ENCODE measurements around the gene PPP6R2. TPM values are rescaled to one million over a fixed set of nuclear protein-coding genes. Genes with fewer than 3 reads are reported as not detected.

PPP6R2 gene
- total and polyA plus RNA-seq, 2 of the 8 experiments (the other 6 are each of a cell fraction or from before 2014, with no cell fraction given): 25.0 to 32.2 TPM

- Histone ChIP-seq H3K9ac (replicated peaks in 1 of 4; ENCODE audit: extremely low read depth in 1 of 4, low read depth in 3 of 4, low read length in 3 of 4) (no peak overlapping the region), H3K23me2 (ENCODE audit: low read depth, low read length) (no peaks in the 10 kb centered on the region), H3K79me2 (ENCODE audit: control insufficient read depth in 1 of 2, insufficient read depth in 2 of 2, low read length in 2 of 2) (no peaks in the 10 kb centered on the region), H2BK12ac (ENCODE audit: low read depth, low read length) (no peak overlapping the region), H3K27me3 (replicated peaks in 1 of 4; ENCODE audit: control insufficient read depth in 3 of 4, extremely low read depth in 1 of 4, insufficient read depth in 3 of 4, low read length in 3 of 4) (no peaks in the 10 kb centered on the region; a peak in 1 of 7 replicates), H4K8ac (ENCODE audit: extremely low read depth, insufficient read depth, low read length) (no peak overlapping the region), H2BK15ac (ENCODE audit: low read length) (no peak overlapping the region), H2AK5ac (ENCODE audit: low read depth, low read length) (no peak overlapping the region), H3K4me2 (ENCODE audit: insufficient read depth in 1 of 2, low read depth in 2 of 2, low read length in 2 of 2) (no peak overlapping the region), H4K91ac (replicated peaks; ENCODE audit: insufficient read length, low read length) (no peak overlapping the region), H2BK20ac (ENCODE audit: low read length) (no peak overlapping the region), H3K4me3 (ENCODE audit: extremely low read depth in 1 of 4, insufficient read depth in 2 of 4, low read depth in 3 of 4, low read length in 4 of 4) (no peak overlapping the region), H3K79me1 (ENCODE audit: low read depth, low read length) (no peaks in the 10 kb centered on the region), H4K5ac (ENCODE audit: insufficient read length, low read depth, low read length) (no peak overlapping the region), H3K56ac (replicated peaks; ENCODE audit: insufficient read length, low read depth, low read length) (no peak overlapping the region), H3K36me3 (ENCODE audit: control insufficient read depth in 2 of 4, insufficient read depth in 4 of 4, low read length in 3 of 4) (peaks cover 12 to 77% (median 42%) of the 10 kb centered on the region in 4 experiments), H3K23ac (ENCODE audit: insufficient read length) (no peak overlapping the region), H3K14ac (ENCODE audit: insufficient read length) (no peak overlapping the region), H3K9me3 (ENCODE audit: insufficient read depth in 2 of 2, low read depth in 1 of 2, low read length in 1 of 2) (no peaks in the 10 kb centered on the region), H3K18ac (ENCODE audit: extremely low read depth, low read length) (no peak overlapping the region), H3K4ac (replicated peaks; ENCODE audit: insufficient read length, low read depth, low read length) (no peak overlapping the region), H2BK120ac (replicated peaks; ENCODE audit: low read depth, low read length) (no peak overlapping the region), H3K27ac (ENCODE audit: low read depth, low read length) (no peak overlapping the region), H3K4me1 (replicated peaks in 1 of 4; ENCODE audit: control insufficient read depth in 3 of 4, insufficient read depth in 4 of 4, low read length in 3 of 4) (no peaks in the 10 kb centered on the region), H2BK5ac (ENCODE audit: low read depth, low read length) (no peak overlapping the region), H2AFZ (ENCODE audit: low read length) (no peak overlapping the region), H4K20me1 (replicated peaks in 1 of 2; ENCODE audit: control insufficient read depth in 1 of 2, insufficient read depth in 2 of 2, low read length in 2 of 2) (peaks cover 18 to 19% of the 10 kb centered on the region in 2 experiments)
- DNase-seq (ENCODE audit: low read depth in 1 of 2, low spot score in 2 of 2) (no peak), FAIRE-seq (no peak)
- 92% methylated on average over 22 of the region's 22 CpGs; no CpG with 5 or more reads in 1 of the 2 experiments for WGBS, 2 experiments (ENCODE audit: extremely low coverage in 1 of 2, insufficient coverage in 1 of 2, insufficient read length in 1 of 2, insufficient replicate concordance in 2 of 2, low coverage in 1 of 2, low lambda C conversion rate in 2 of 2, missing lambda C conversion rate in 1 of 2)
- POLR2A ChIA-PET (ENCODE audit: partially characterized antibody): interaction anchor here (0.9 to 1.7 kb wide), 3 partner anchors 9 to 22 kb away, joined by 3 to 5 read pairs (median 3); no protein-coding TSS in a partner anchor
- CTCF ChIA-PET (ENCODE audit: partially characterized antibody): interaction anchor here (0.9 to 6.0 kb wide), 2 partner anchors 11 to 39 kb away, joined by 3 to 60 read pairs; no protein-coding TSS in a partner anchor
- no peak for TF ChIP-seq BACH1 (IDR thresholded peaks at IDR 0.05; ENCODE audit: low read length)
Observed at GRCh38 chr22:50459016-50459415, 115.9 kb downstream of the PPP6R2 start.
